ENCODE data around the gene CAPN6. TPM values are rescaled to one million over a fixed set of nuclear protein-coding genes. Genes with fewer than 3 reads are reported as not detected.

The CAPN6 gene, protein sequence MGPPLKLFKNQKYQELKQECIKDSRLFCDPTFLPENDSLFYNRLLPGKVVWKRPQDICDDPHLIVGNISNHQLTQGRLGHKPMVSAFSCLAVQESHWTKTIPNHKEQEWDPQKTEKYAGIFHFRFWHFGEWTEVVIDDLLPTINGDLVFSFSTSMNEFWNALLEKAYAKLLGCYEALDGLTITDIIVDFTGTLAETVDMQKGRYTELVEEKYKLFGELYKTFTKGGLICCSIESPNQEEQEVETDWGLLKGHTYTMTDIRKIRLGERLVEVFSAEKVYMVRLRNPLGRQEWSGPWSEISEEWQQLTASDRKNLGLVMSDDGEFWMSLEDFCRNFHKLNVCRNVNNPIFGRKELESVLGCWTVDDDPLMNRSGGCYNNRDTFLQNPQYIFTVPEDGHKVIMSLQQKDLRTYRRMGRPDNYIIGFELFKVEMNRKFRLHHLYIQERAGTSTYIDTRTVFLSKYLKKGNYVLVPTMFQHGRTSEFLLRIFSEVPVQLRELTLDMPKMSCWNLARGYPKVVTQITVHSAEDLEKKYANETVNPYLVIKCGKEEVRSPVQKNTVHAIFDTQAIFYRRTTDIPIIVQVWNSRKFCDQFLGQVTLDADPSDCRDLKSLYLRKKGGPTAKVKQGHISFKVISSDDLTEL
- polyA plus RNA-seq (ENCODE audit: insufficient read length in 12 of 12): 100 to 1,000 TPM in 11 of 12 donors, not detected in 1; 320 to 753 (median 590) TPM
- long read RNA-seq, donor 1, partial matches to known transcripts: 36 of 40 reads
- long read RNA-seq, donor 1, other reads (novel, unspliced or antisense): 0 of 40 reads
- long read RNA-seq, donor 2, transcript CAPN6-201 (13 exons, 3,568 nt): major isoform, 173 of 946 reads
- long read RNA-seq, donor 2, partial matches to known transcripts: 759 of 946 reads
- long read RNA-seq, donor 2, other reads (novel, unspliced or antisense): 14 of 946 reads
- long read RNA-seq, donor 3, transcript CAPN6-201 (13 exons, 3,568 nt): major isoform, 54 of 128 reads
- long read RNA-seq, donor 3, partial matches to known transcripts: 74 of 128 reads
- long read RNA-seq, donor 3, other reads (novel, unspliced or antisense): 0 of 128 reads
- long read RNA-seq, donor 4, transcript CAPN6-201 (13 exons, 3,568 nt): major isoform, 58 of 117 reads
- long read RNA-seq, donor 4, partial matches to known transcripts: 54 of 117 reads
- long read RNA-seq, donor 4, other reads (novel, unspliced or antisense): 5 of 117 reads
- long read RNA-seq, donor 5, transcript CAPN6-201 (13 exons, 3,568 nt): major isoform, 185 of 404 reads
- long read RNA-seq, donor 5, partial matches to known transcripts: 219 of 404 reads
- long read RNA-seq, donor 5, other reads (novel, unspliced or antisense): 0 of 404 reads
- long read RNA-seq, donor 6, transcript CAPN6-201 (13 exons, 3,568 nt): major isoform, 75 of 645 reads
- long read RNA-seq, donor 6, partial matches to known transcripts: 570 of 645 reads
- long read RNA-seq, donor 6, other reads (novel, unspliced or antisense): 0 of 645 reads
- long read RNA-seq, donor 7, transcript CAPN6-201 (13 exons, 3,568 nt): major isoform, 35 of 92 reads
- long read RNA-seq, donor 7, partial matches to known transcripts: 57 of 92 reads
- long read RNA-seq, donor 7, other reads (novel, unspliced or antisense): 0 of 92 reads
- long read RNA-seq, donor 8, transcript CAPN6-201 (13 exons, 3,568 nt): major isoform, 132 of 371 reads
- long read RNA-seq, donor 8, partial matches to known transcripts: 227 of 371 reads
- long read RNA-seq, donor 8, other reads (novel, unspliced or antisense): 12 of 371 reads
- long read RNA-seq, donor 9, transcript CAPN6-201 (13 exons, 3,568 nt): major isoform, 24 of 128 reads
- long read RNA-seq, donor 9, partial matches to known transcripts: 104 of 128 reads
- long read RNA-seq, donor 9, other reads (novel, unspliced or antisense): 0 of 128 reads
- long read RNA-seq, donor 10, transcript CAPN6-201 (13 exons, 3,568 nt): major isoform, 109 of 268 reads
- long read RNA-seq, donor 10, partial matches to known transcripts: 153 of 268 reads
- long read RNA-seq, donor 10, other reads (novel, unspliced or antisense): 6 of 268 reads
- long read RNA-seq, donor 11, transcript CAPN6-201 (13 exons, 3,568 nt): major isoform, 133 of 329 reads
- long read RNA-seq, donor 11, partial matches to known transcripts: 191 of 329 reads
- long read RNA-seq, donor 11, other reads (novel, unspliced or antisense): 5 of 329 reads

DNA sequence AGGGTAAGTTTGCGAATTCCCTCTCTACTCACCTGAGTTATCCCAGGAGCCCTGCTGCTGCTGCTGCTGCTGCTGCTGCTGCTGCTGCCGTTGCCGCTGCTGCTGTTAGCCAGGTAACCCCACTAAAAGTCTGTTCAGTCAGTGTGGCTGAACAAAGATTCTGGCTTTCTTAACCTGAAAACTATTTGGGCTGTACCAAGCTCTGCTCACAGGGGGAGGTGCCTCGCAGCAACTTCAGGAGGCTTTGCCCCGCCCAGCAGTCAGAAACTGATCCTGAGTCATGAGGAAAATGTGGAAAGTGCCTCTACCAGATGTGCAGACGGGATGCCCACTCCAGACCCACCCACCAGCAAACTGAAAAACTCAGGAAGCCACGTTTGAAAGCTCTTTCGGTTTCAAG is at the start of gene CAPN6:
Gene CAPN6, minus strand, starts transcription at position 145 of the 400 bp plus-strand sequence. CDS start 6,547 bp downstream, outside the sequence.
- DNase-seq: peak; percentile 71

DNA sequence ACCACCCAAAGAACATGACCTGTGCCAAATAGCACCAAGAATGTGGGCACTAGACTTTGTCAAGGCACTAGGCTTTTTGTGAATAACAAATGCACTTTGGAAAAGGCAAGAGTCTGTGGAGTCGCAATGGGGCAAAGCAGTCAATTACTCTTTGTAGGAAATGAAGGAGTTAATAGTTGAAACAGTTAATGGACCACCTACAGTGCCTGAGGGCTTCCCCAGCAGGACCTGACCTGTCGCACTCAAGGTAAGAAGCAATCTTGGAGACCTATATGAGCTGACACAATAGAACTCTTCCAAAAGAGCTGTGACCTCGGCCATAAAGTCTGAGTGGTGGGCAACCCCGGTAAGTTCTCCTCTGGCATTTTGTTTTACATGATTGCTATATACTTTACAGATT is 49.2 kb upstream of the CAPN6 start:
- no peak for DNase-seq

DNA sequence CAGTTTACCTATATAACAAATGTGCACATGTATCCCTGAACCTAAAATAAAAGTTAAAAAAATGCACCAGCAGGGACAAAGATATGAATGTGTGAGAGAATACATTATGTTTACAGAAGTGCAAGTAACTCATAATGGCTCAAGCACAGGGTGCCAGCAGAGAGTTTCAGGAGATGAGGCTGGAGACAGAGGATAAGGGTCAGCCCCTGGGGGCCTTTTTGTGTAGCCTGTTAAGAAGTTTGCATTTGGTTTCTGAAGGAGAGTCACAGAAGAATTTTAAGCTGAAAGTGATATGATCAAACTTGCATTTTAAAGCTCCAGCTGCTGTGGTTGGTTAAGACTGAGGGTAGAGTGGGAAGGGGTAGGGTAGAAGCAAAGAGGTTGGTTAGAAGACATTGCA is 48.6 kb upstream of the CAPN6 start:
- DNase-seq: no peak

DNA sequence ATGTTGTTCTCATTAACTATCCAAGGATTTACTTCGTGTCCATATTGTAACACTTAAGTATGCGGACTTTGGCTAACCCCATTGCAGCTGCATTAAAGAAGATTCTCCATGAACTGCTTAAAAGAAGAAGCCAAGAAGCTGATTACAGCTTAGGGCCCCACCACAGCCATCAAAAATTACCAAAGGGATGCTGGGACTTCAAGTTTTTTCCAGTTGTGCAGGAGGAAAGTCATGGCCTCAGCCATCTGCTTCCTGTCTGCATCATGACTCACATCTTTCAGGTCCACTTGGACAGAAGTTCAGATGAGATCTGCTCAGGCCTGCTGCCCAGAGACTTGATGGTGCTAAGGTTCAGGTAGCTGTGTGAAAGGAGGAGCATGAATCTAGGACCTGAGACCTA is 38.8 kb upstream of the CAPN6 start:
- DNase-seq: peak; percentile 85

DNA sequence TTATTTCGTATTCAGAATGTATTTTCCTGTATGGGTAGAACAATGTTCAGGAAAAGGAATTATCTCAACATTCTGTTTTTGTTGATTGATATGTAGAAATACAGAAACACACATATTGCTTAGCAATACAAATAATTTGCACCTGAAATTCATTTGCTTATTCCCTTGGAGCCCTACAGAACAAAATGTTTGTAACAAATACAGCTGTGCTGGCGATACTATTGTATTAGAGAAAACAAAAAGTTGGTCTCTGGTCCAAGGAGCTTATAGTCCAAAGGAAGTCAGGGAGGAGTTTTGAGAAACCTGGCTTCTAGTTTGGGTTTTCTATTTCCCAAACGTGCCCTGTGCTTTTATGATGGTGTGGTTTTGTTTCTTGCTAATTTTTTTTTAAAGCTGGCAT is 37.8 kb upstream of the CAPN6 start:
- DNase-seq: peak; percentile 65

DNA sequence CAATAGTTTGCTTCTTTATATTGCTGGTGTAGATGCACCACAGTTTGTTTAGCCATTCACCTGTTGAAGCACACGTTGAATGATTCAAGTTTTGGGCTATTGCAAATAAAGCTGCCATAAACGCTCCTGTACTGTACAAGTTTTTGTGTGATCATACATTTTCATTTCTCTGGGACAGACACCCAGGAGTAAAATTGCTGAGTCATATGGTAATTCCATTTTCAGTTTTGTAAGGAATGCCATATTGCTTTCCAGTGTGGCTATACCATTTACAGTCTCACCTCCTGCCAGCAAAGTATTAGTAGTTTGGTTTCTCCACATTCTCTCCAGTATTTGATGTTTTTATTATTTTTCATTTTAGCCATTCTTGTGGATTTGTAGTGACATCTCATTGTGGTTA is 32.0 kb upstream of the CAPN6 start:
- no peak for DNase-seq

DNA sequence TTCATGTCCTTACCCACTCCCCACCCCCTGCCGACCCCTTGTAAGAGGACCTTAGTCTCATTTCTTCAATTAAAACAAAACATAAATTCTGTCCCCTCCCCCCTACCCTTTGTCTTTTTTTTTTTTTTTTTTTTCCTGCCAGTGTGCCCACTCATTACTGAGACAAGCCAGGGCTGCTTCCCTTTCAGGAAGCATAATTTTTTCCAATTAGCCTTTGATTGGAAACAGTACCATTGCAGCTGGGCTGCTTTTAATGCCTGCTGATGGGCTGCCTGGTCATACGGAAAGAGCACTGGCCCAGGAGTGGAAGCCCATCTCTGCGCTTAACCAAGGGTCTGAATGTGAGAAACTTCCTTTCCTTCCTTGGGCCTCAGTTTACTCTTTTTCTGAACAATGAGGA is 18.6 kb upstream of the CAPN6 start:
- no peak for DNase-seq

DNA sequence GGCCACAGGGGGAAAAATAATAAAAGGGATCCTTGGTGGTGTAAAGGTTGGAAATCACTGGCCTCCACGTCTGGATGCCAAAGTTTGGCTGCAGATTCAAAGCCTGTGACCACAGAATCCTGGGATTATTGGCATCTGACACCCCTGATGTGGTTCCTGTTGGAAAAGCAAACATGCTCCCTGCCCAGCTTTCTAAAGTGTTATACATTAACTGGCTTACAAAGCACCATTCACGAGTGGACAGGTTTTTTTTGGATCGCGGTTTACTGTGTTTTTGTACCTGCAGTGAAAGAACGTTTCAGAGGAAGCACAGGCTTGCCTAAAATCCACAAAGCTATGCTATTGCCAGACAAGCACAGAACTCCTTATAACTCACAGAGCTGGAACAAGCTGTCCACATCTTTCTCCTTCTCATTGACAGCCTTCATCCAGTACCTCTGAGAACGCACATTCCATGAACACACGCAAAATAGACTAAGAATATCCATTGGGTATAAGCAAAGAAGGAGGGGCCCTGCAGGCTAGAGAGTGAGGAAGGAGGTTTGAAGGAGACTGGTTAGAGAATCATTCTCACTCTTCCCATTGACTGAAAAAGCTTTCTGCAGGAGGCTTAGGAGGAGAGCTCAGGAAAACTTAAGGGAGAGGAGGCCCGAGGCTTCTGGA is 14.5 kb upstream of the CAPN6 start:
- DNase-seq: no peak

DNA sequence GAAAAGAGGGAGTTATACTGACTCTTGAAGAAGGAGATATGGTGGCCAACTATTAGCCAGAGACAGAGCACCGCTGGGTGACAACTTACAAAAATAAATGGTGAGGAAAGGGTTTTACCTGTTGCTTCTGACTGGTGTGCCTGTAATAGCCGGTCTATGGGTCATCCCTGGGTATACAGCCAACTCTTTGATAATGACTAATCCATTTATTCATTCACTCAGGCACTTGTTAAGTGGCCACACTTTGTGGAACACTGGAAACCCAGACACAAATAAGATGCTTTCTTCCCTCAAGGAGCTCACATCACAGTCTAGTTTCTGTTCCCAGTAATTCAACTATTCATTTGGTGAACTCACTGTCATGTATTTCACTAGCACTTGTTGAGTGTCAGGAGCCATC is 13.2 kb upstream of the CAPN6 start:
- no peak for DNase-seq

DNA sequence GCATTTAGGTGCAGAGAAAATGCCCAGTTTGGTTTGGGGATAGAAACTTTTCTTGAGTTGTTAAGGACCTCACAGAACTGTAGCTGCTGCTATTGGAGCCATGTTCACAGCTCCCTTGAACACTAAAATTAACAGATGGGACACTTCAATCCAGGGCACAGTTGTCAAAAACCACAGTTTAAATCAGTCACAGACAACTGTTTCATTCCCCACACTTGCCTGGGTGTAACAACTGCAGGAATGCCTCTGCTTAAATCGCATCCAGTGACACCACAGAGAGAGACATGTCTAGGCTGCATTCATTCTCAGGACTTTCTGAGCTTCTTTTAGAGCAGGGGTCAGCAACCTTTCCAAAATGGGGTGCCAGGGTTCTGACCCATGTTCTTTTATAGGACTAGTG is 12.7 kb upstream of the CAPN6 start:
- no peak for DNase-seq

DNA sequence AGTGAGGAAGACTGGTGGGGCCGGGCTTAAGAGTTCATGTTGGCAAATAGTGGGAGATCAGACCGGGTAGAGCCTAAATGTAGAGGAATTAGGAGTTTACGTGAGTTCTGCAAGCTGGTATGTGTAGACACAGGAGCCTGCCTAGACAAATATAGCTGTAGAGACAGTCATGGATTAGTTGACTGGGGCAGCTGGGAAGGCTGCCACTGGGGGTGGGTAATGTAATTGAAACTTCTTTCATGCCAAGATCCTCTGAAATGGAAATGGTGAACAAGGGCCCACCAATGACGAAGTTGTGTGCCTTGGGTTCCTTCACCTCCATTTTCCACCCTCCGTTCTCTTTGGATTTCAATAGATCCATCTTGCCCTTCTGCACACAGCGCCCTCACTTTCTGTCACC is 11.9 kb upstream of the CAPN6 start:
- no peak for DNase-seq

DNA sequence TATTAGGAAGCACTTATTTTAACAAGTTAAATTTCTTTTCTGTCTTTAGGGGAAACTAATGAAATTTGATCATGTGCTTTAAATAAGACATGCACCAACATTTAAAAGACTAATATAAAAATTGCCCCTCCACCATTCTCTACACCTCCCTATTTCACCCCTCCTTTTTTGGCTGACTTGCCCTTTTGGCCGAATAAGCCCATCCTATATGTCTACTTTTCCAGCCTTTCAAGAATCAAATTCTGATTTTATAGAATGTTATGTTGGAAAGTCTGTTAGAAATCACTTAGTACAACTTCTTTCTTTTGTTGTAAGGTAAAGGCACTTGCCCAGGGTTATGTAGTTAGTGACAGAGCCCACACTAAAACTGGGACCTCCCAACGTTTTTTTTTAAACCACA is 1.8 kb downstream of the CAPN6 start:
- no peak for DNase-seq

DNA sequence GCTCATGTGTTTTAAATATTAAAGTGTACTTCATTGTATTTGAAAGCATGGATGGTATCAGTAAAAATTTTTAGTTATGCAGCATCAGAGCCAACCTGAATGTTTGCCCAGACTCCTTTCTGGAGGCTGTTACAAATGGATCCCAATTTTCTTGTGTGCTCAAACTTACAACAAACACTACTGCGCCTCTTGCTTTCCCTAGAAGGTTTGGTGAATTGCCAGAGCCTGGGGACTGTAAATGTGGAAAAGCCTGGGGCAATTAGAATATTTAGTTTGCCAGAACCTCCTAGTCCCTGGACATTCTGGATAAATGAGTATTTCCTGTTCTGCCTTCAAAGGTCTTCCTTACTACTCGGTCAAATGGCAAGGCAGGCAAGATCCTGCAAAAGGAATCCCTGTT is 4.8 kb downstream of the CAPN6 start:
- no peak for DNase-seq

DNA sequence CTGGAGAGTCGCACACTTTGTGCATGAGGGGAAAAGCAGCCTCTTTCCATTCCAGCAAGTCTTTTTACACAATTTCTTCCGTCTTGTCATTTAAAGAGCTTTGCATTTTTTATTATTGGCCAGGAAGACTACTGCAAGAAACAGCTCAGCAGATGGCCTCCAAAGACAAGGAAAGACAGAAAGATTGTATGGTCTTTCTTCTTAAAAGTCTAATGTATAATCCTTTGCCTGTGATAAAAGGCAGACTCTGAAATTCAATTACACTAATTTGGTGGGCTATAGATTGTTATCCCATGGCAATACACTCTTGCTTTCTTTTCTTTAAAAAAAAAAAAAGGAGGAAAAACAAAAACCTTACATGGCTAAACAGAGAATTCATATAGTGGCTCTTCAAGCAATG is 5.9 kb downstream of the CAPN6 start:
- no peak for DNase-seq

DNA sequence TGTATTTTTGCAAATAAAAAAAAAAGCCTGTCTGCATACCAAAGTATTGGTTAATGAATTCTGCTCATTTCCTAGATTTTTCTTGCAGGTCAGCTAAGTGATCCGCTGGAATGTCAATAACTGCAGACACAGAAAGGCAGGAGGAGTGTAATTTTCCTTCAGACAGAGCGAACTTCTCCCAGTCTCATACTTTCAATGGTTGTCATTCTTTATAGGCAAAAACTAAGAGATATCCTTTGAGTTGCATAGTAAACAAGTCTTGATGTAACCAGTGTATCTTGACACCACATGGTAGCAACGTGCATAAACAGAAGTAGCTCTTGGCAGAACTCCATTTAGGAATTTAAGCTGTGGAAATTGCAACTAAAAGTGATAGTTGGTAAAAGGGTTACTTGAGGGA is 8.2 kb downstream of the CAPN6 start:
- no peak for DNase-seq

DNA sequence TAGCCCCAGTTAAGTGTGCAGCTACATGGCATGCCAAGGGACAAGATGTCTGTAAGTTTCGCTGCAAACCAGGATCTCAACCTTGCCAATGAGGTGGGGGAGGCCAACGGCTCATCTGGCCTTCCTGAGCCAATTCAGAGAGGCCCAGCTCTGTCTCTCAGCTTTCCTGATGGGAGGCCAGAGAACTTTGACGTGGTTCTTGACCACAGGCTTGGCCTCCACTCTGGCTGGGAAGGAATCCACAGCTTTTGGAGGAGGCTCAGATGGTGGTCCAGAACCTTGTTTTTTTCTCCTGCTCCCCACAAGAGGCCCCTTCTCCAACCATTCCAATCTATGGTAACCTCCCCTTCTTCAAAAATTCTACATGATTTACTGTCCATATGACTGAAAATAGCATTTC is 9.8 kb downstream of the CAPN6 start:
- DNase-seq: no peak

DNA sequence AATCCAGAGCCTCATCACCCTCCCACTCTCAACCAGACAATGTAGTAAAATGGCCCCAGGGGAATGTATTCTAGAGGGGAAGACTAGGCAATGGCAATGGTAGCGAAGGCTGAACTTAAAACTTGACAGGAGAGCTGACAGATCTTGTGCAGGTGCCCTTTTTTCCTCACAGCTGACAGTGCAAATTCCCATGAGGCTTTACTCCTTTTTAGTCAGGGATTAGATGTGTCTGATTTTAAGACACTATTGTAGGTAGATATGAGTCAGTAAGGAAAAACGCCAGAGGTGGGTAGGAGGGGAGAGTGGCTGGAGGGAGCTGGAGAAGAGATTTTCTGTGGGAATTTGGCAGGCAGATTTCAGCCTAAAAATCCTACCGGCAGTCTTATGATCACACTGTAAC is 10.7 kb downstream of the CAPN6 start:
- DNase-seq: no peak

DNA sequence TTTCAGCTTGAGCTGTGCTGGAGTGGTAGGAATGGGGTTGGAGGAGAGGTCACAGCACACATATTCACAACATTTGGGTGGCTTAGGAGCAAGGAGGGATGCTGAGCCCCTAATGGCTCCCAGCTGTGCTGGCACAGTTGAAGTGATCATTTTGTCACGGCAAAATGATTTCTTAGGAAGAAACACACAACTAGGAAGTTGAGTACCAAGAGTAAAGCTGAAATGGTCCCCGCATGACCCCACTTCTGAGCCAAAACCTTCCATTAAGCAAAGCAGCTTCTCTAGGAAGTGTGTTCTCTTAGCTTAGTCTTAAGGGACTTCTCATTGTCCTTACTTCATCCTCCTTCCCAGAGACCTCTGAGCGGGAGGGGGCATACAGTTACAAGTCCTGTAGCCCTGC is 12.6 kb downstream of the CAPN6 start:
- DNase-seq: peak; percentile 51

DNA sequence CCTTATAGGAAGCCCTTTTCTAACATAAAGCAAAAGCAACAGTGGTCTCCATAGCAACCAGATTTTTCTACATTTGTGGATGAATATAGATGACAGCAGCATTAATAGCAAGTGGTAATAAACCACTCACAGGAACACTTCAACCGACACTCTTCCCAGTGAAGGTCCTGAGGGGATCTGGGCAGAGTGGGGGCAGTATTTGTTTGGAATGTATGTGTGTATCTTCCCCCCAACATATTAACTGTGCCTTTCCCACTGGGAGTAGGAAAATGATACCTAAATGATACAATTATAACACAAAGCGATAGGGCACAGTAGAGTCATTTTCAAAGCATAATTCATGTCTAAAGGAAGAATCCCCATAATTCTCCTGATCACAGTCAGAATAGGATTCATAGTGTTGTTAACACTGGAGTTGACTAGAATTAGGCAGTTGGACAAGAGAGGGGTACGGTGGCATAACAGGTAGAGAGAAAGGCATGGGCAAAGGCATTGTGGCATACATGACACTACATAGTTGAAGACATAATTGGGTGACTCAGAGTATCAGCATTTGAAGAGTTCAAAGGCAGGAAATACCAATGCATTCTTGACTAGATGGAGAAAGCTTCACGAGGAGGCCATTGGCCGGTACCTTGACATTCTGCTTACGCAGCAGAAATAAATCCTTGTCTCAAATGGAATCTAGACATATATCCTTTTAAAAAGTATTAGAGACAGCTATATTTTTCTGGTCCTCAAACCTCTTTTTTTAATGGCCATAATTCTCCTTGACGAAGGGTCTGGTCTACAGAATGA is 15.2 kb downstream of the CAPN6 start:
- no peak for DNase-seq
